HepG2 (cell line): ENCODE data around the gene AMZ1. TPM values are rescaled to one million over a fixed set of nuclear protein-coding genes. Genes with fewer than 3 reads are reported as not detected.

ENCODE experiments used
- HNRNPLL ChIP-seq: fragments of 200-400 bp; formaldehyde crosslinking; IDR thresholded peaks from 2 replicates; pipeline ENCODE4 v1.6.1; 2017; ENCODE audit warnings: mild to moderate bottlenecking, low read depth, low read length; ENCODE audit not compliant: poor library complexity, severe bottlenecking
- JARID2 ChIP-seq: sonication (generic); formaldehyde crosslinking; IDR thresholded peaks from 2 replicates; pipeline ENCODE4 v1.8.1; 2023; ENCODE audit warnings: missing genetic modification reagents, inconsistent platforms; ENCODE audit not compliant: insufficient replicate concordance
- MZF1 ChIP-seq: sonication (generic); formaldehyde crosslinking; IDR thresholded peaks from 2 replicates; pipeline ENCODE4 v1.8.1; 2023; ENCODE audit warnings: mild to moderate bottlenecking, missing genetic modification reagents, borderline replicate concordance
- PAWR ChIP-seq: sonication (generic); formaldehyde crosslinking; IDR thresholded peaks from 2 replicates; pipeline ENCODE4 v1.4.0; 2020; ENCODE audit warnings: missing genetic modification reagents, mild to moderate bottlenecking, borderline replicate concordance
- PHF20 ChIP-seq: sonication (generic); formaldehyde crosslinking; IDR thresholded peaks from 2 replicates; pipeline ENCODE4 v1.5.0; 2020; ENCODE audit warnings: mild to moderate bottlenecking, missing genetic modification reagents
- SMARCE1 ChIP-seq: fragments of 450-650 bp; IDR thresholded peaks from 2 replicates; pipeline ENCODE4 v1.6.1; 2017; ENCODE audit warnings: borderline replicate concordance
- SNAPC2 ChIP-seq: sonication (generic); formaldehyde crosslinking; IDR thresholded peaks from 2 replicates; pipeline ENCODE4 v1.8.1; 2022; ENCODE audit warnings: mild to moderate bottlenecking, missing genetic modification reagents
- SOX5 ChIP-seq: IDR thresholded peaks from 2 replicates; pipeline ENCODE4 v1.6.1; 2016; ENCODE audit warnings: borderline replicate concordance
- TBP ChIP-seq: sonication (generic); formaldehyde crosslinking; IDR thresholded peaks from 2 replicates; pipeline ENCODE4 v1.5.0; 2020; ENCODE audit warnings: missing genetic modification reagents
- ZEB1 ChIP-seq: IDR thresholded peaks from 2 replicates; pipeline ENCODE4 v1.6.1; 2012; ENCODE audit warnings: mild to moderate bottlenecking, low read depth, inconsistent platforms; ENCODE audit not compliant: insufficient replicate concordance
- ZNF160 ChIP-seq: sonication (generic); formaldehyde crosslinking; IDR thresholded peaks from 2 replicates; pipeline ENCODE4 v1.8.0; 2022; ENCODE audit warnings: mild to moderate bottlenecking, inconsistent platforms, missing genetic modification reagents
- ZNF33B ChIP-seq: sonication (generic); formaldehyde crosslinking; IDR thresholded peaks from 2 replicates; pipeline ENCODE4 v1.5.1; 2020; ENCODE audit warnings: mild to moderate bottlenecking, missing genetic modification reagents
- ZNF567 ChIP-seq: sonication (generic); formaldehyde crosslinking; IDR thresholded peaks from 2 replicates; pipeline ENCODE4 v1.8.1; 2023; ENCODE audit warnings: mild to moderate bottlenecking, missing genetic modification reagents, borderline replicate concordance
- ZNF652 ChIP-seq: IDR thresholded peaks from 2 replicates; pipeline ENCODE4 v1.6.1; 2016; ENCODE audit warnings: low read depth, borderline replicate concordance
- ZNF761 ChIP-seq: sonication (generic); formaldehyde crosslinking; conservative IDR thresholded peaks from 2 replicates; pipeline ENCODE4 v1.4.0; 2020; ENCODE audit warnings: mild to moderate bottlenecking, missing genetic modification reagents
- ZNF768 ChIP-seq: sonication (generic); formaldehyde crosslinking; IDR thresholded peaks from 2 replicates; pipeline ENCODE4 v1.4.0; 2020; ENCODE audit warnings: missing genetic modification reagents
- ZNF772 ChIP-seq: sonication (generic); formaldehyde crosslinking; IDR thresholded peaks from 2 replicates; pipeline ENCODE4 v1.5.0; 2020; ENCODE audit warnings: mild to moderate bottlenecking, missing genetic modification reagents
- ZNF788 ChIP-seq: sonication (generic); formaldehyde crosslinking; IDR thresholded peaks from 2 replicates; pipeline ENCODE4 v1.5.0; 2020; ENCODE audit warnings: mild to moderate bottlenecking, missing genetic modification reagents, borderline replicate concordance
- ZNF83 ChIP-seq: sonication (generic); formaldehyde crosslinking; IDR thresholded peaks from 2 replicates; pipeline ENCODE4 v1.4.0; 2020; ENCODE audit warnings: missing genetic modification reagents, mild to moderate bottlenecking, borderline replicate concordance
- ZSCAN29 ChIP-seq: sonication (generic); formaldehyde crosslinking; conservative IDR thresholded peaks from 2 replicates; pipeline ENCODE4 v1.4.0; 2020; ENCODE audit warnings: mild to moderate bottlenecking, missing genetic modification reagents
- polyA plus RNA-seq, 8 experiments: library from polyadenylated mRNA; depleted of rRNA in 3 of 8; stranded (reverse) in 7 of 8; unstranded in 1 of 8; fragments of >200 nt; fragmentation: Illumina TruSeq in 4 of 8; extraction: Trizol in 4 of 8; gene quantifications; 2 replicates each; pipeline versions ENCODE4 v1.2.1 to v1.2.3, GENCODE V29; 2011 to 2016; ENCODE audit warnings: low read depth in 4 of 8, missing spikeins in 1 of 8, mixed read lengths in 1 of 8; ENCODE audit not compliant: insufficient read depth in 1 of 8
- total RNA-seq, 5 experiments: library from RNA; depleted of rRNA; stranded (reverse); fragments of >200 nt; fragmentation: Illumina TruSeq; extraction: Trizol; gene quantifications; 2 replicates each; pipeline ENCODE4 v1.2.3, GENCODE V29; 2016; ENCODE audit warnings: low read depth in 1 of 5
- TF ChIP-seq, protein P1 (sequence below): IDR thresholded peaks from 2 replicates; pipeline ENCODE4 v1.6.1; 2016; ENCODE audit warnings: missing genetic modification reagents, missing compliant biosample characterization
- TF ChIP-seq, protein P2 (sequence below): sonication (generic); formaldehyde crosslinking; IDR thresholded peaks from 2 replicates; pipeline ENCODE4 v1.4.0; 2020; ENCODE audit warnings: missing genetic modification reagents, mild to moderate bottlenecking, borderline replicate concordance
- TF ChIP-seq, protein P3 (sequence below): sonication (generic); formaldehyde crosslinking; IDR thresholded peaks from 2 replicates; pipeline ENCODE4 v1.8.1; 2022; ENCODE audit warnings: mild to moderate bottlenecking, missing genetic modification reagents

AMZ1 gene
- total and polyA plus RNA-seq, 2 of the 13 experiments (the other 11 are each of a cell fraction or from before 2014, with no cell fraction given), result 0.03 TPM; not detected in 1

DNA sequence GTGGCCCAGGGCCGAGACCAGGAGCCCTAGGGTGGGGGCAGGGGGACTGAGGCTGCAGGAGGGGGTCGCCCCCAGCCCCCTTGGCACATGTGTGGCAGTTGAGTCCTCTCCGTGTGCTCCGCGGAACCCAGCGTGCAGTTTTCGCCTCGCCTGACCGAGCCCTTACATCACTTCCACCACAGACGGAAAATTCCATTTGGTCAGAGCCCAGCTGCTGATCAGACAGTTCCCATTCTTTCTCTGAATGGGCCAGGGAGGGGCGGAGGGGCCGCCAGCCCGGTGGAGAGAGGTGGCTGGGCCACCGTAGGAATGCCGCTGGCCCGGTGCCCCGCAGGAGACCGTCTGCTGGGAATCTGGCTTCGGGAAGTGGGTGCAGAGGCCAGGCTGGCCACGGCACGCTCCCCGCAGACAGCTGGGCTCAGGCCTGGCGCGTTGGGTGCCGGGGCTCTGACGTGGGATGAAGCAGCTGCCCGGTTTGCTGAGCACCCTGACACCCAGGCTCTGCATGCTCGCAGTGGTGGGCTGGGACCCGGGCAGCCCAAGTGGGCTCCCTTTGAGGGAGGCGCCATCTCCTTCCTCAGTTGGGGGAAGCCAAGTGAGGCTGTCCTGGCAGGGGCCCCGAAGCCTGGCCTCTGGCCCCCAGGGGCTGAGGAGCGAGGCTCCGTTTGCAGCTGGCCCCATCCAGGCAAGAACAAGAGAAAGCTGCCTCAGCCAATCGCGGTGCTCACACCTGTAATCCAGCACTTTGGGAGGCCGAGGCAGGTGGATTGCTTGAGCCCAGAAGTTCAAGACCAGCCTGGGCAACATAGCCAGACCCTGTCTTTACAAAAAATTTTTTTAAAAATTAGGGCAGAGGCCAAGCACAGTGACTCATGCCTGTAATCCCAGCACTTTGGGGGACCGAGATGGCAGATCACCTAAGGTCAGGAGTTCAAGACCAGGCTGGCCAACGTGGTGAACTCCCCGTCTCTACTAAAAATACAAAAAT, 46.3 kb upstream of the AMZ1 start (continued):
- TF ChIP-seq, protein P1, sequence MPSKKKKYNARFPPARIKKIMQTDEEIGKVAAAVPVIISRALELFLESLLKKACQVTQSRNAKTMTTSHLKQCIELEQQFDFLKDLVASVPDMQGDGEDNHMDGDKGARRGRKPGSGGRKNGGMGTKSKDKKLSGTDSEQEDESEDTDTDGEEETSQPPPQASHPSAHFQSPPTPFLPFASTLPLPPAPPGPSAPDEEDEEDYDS (CRISPR knock-in tag), result no peak
- peak; percentile 61; the same call in 1 of the 2 replicates for TF ChIP-seq ZNF768
- no peak for TF ChIP-seq PAWR (CRISPR knock-in tag)
- TF ChIP-seq SNAPC2, result no peak
- no peak for TF ChIP-seq ZNF33B (CRISPR knock-in tag)
- no peak for TF ChIP-seq ZNF567 (CRISPR knock-in tag)
- TF ChIP-seq JARID2 (CRISPR knock-in tag), result no peak
- TF ChIP-seq HNRNPLL, result peak; percentile 66
- no peak for TF ChIP-seq ZNF83 (CRISPR knock-in tag)
- peak; percentile 81; the same call in 1 of the 2 replicates for TF ChIP-seq ZNF788 (CRISPR knock-in tag)
- TF ChIP-seq SOX5, result peak; percentile 46; the same call in 1 of the 2 replicates
- TF ChIP-seq TBP, result no peak
- TF ChIP-seq PHF20 (CRISPR knock-in tag), result no peak
- TF ChIP-seq MZF1 (CRISPR knock-in tag), result 0 out of 2 replicates have a peak, but pooled peaks have one; percentile 31
- no peak for TF ChIP-seq ZNF761 (CRISPR knock-in tag)
- TF ChIP-seq, protein P2, sequence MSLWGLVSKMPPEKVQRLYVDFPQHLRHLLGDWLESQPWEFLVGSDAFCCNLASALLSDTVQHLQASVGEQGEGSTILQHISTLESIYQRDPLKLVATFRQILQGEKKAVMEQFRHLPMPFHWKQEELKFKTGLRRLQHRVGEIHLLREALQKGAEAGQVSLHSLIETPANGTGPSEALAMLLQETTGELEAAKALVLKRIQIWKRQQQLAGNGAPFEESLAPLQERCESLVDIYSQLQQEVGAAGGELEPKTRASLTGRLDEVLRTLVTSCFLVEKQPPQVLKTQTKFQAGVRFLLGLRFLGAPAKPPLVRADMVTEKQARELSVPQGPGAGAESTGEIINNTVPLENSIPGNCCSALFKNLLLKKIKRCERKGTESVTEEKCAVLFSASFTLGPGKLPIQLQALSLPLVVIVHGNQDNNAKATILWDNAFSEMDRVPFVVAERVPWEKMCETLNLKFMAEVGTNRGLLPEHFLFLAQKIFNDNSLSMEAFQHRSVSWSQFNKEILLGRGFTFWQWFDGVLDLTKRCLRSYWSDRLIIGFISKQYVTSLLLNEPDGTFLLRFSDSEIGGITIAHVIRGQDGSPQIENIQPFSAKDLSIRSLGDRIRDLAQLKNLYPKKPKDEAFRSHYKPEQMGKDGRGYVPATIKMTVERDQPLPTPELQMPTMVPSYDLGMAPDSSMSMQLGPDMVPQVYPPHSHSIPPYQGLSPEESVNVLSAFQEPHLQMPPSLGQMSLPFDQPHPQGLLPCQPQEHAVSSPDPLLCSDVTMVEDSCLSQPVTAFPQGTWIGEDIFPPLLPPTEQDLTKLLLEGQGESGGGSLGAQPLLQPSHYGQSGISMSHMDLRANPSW (CRISPR knock-in tag), result no peak
- no peak for TF ChIP-seq ZNF160 (CRISPR knock-in tag)
- TF ChIP-seq SMARCE1, result no peak
- TF ChIP-seq, protein P3, sequence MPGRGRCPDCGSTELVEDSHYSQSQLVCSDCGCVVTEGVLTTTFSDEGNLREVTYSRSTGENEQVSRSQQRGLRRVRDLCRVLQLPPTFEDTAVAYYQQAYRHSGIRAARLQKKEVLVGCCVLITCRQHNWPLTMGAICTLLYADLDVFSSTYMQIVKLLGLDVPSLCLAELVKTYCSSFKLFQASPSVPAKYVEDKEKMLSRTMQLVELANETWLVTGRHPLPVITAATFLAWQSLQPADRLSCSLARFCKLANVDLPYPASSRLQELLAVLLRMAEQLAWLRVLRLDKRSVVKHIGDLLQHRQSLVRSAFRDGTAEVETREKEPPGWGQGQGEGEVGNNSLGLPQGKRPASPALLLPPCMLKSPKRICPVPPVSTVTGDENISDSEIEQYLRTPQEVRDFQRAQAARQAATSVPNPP (CRISPR knock-in tag), result no peak
- no peak for TF ChIP-seq ZSCAN29
- no peak for TF ChIP-seq ZNF652 (CRISPR knock-in tag)
- TF ChIP-seq ZNF772, result peak; percentile 60; the same call in 1 of the 2 replicates
- no peak for TF ChIP-seq ZEB1
